ENCODE data around the gene B4GALT2.
A peak's percentile ranks its signal among the peaks of the same experiment; 100 is the strongest.

B4GALT2 gene

DNA sequence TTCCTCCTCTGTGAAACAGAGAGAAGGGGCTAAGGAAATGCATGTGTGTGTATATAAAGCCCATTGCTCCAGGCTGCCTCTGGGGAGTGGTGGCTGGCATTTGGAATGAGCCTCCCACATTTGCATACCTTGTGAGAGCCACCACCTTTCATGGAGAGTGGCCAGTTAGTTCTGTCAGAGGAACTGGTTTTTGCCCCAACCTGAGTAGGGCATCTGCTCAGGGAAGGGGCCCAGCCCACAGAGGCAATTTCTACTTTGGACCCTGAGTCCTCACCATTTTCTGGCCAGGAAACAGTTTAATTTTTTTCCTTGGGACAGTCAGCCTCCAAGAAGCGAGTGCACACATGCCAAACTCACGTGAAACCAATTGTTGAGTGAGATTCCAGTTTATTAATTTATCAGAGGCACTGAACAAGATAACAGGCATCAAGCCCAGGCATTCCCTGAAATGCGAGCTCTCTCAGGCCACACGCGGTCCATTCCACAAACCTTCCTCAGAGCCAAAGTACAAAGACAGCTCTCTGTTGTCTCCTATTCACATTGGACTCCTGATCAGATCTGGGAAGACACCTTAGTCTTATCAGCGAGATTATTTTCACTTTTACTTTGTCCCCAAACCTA lies 53.3 kb downstream of the B4GALT2 start:
- no peak for DNase-seq

DNA sequence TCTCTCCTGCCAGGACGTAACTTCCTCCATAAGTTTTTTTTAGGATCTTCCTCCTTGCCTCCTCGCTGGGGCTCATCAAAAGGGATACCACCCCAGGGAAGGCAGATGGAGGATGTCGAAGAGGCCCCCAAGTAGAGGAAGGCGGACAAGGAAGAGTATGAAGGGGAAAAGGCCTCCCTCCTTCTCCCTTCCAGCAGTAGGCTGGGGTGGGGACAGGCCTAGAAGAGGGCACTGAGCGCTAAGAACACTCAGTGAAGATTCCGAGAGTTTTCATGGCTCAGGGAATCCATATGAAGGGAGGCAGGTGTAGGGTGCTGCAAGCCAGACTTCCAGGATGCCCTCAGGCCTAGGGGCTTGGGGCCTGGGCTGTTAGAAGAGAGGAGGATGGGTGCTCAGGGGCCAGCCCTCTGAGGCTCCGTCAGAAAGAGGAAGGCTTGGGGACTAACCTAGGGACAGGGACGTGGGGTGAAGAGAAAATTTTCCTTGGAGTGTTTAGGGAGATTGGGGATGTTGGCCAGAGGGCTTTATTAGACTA lies 54.1 kb downstream of the B4GALT2 start:
- DNase-seq: no peak

- DNase-seq: no peak
Measured at GRCh38 chr1:44033756-44034155, 54.7 kb downstream of the B4GALT2 start.

- no peak for DNase-seq
Measured at GRCh38 chr1:44034423-44034822, 55.4 kb downstream of the B4GALT2 start.

DNA sequence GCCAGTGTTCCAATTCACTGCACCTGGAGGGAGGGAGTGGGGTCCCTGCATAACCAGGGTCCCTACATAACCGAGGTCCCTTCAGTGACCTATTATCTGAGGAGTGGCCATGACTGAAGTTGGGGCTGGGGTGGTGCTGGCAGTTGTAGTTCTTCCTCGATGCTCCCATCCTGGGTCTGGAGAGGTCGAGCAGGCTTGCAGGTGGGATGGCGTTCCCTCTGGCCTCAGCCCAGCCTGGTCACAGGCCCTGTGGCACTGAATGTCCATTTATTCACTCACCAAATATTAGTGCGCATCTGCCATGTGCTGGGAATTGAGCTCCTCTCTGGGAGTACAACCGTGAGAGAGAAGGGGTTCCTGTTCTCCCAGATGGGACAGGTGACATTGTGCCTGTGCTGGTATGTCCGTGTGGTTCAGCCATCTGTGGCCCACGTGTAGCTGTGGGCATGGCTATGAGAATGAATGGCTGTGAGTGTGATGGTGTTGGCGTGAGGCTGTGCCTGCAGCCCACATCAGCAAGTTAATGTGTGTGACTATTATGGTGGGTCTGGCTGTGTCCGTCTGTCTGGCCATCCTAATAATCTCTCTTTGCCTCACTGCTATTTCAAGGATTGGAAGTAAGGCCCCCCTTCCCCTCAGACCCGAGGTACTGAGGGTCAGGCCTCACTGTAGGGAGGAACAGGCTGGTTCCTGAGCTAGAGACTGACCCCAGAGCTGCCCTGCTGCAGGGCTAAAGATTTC lies 56.1 kb downstream of the B4GALT2 start:
- no peak for DNase-seq

- no peak for DNase-seq
Measured at GRCh38 chr1:44035726-44036408, 56.9 kb downstream of the B4GALT2 start.

DNA sequence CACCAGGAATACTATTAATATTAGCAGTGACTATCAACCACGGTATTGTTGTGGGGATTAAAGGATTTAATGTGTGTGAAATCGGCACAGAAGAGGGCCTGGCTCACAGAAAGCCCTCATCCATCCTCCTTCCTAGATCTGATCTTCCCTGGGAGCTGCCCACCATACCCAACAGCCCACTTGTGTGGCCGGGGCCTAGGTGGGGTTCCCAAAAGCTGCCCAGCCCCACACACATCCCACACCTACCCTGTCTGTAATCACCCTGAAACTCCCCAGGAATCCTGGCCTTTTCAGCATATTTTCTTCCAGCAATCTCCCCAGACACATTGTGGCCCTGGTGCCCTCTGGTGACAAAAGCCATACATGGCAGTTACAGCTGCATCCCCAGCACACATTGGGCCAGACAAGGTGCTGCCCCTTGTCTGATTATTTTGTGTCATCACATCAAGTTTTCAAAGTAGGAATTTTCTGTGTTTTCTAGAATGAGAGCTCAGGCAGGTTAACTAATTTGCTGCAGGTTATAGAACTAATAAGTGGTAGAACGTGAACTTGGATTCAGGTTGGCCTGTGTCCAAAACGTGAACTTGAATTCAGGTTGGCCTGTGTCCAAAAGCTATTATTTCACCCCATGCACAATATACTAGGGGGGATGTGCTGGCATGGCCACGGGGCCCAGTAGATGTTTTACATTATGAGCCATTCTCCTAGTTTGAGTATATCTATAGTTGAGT lies 57.6 kb downstream of the B4GALT2 start:
- DNase-seq: peak; percentile 25

- no peak for DNase-seq
Measured at GRCh38 chr1:44037154-44037553, 58.1 kb downstream of the B4GALT2 start.

- DNase-seq: no peak
Measured at GRCh38 chr1:44038876-44039657, 60.1 kb downstream of the B4GALT2 start.

- DNase-seq: no peak
Measured at GRCh38 chr1:44040418-44040817, 61.4 kb downstream of the B4GALT2 start.
